Measurements from ENCODE around the gene PRKCH.

- TF ChIP-seq CTCF (IDR thresholded peaks at IDR 0.05; ENCODE audit: borderline replicate concordance, extremely low read depth, low read length, poor library complexity, severe bottlenecking) (no peak), EZH2 (IDR thresholded peaks at IDR 0.05; ENCODE audit: borderline replicate concordance, low read depth, low read length, severe bottlenecking) (no peak)
These were observed 228.0 kb downstream of the PRKCH start for GRCh38 chr14:61549425-61549824.
